RWPE2 (cell line): ENCODE data around the gene SIX2.

ENCODE experiments used
- ATAC-seq: fragments of 200-7000 bp; cut with Tn5 transposase; 3 replicates; pipeline ENCODE4 v1.9.1; 2021; ENCODE audit warnings: low read depth
- DNase-seq: peaks from one replicate; pipeline ENCODE4 v3.0.0-alpha.2; 2020; ENCODE audit warnings: low spot score
- H3K27ac ChIP-seq: fragments of 450-650 bp; 2 replicates; pipeline ENCODE4 v1.5.1; 2017; ENCODE audit warnings: mild to moderate bottlenecking; ENCODE audit not compliant: poor library complexity, severe bottlenecking
- H3K27me3 ChIP-seq: fragments of 250-450 bp; sonication (Bioruptor Pico); 2 replicates; pipeline ENCODE4 v1.5.1; 2021; ENCODE audit warnings: mild to moderate bottlenecking, moderate library complexity; ENCODE audit not compliant: insufficient read depth, poor library complexity, severe bottlenecking
- H3K36me3 ChIP-seq: fragments of 250-450 bp; sonication (Bioruptor Pico); 2 replicates; pipeline ENCODE4 v1.5.1; 2020; ENCODE audit warnings: low read depth, mild to moderate bottlenecking, moderate library complexity
- H3K4me1 ChIP-seq: fragments of 250-450 bp; sonication (Bioruptor Pico); 2 replicates; pipeline ENCODE4 v1.5.1; 2021; ENCODE audit warnings: mild to moderate bottlenecking, moderate library complexity; ENCODE audit not compliant: insufficient read depth, poor library complexity, severe bottlenecking
- H3K4me3 ChIP-seq: fragments of 250-450 bp; sonication (Bioruptor Pico); 2 replicates; pipeline ENCODE4 v1.5.1; 2021; ENCODE audit warnings: mild to moderate bottlenecking, moderate library complexity; ENCODE audit not compliant: severe bottlenecking
- H3K9me3 ChIP-seq: fragments of 250-450 bp; sonication (Bioruptor Pico); 2 replicates; pipeline ENCODE4 v1.5.1; 2021; ENCODE audit warnings: mild to moderate bottlenecking, moderate library complexity; ENCODE audit not compliant: severe bottlenecking
- TF ChIP-seq, protein P1 (sequence below): fragments of 450-650 bp; IDR thresholded peaks from one replicate; pipeline ENCODE4 v1.5.1; 2017; ENCODE audit warnings: mild to moderate bottlenecking, moderate library complexity; ENCODE audit not compliant: poor library complexity, severe bottlenecking

SIX2 gene

DNA sequence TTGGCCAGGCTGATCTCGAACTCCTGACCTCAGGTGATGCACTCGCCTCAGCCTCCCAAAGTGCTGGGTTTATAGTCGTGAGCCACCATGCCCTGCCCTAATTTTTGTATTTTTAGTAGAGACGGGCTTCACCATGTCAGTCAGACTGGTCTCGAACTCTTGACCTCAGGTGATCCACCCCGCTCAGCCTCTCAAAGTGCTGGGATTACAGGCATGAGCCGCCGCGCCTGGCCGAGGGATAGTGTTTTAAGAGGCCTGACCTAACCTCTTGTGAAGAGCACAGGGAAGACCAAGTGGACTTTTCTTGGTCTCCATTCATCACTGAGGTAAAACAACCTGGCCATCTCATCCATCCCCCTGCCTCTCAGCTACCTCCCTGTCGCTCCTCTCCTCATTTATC lies 29.7 kb downstream of the SIX2 start:
- TF ChIP-seq, protein P1, sequence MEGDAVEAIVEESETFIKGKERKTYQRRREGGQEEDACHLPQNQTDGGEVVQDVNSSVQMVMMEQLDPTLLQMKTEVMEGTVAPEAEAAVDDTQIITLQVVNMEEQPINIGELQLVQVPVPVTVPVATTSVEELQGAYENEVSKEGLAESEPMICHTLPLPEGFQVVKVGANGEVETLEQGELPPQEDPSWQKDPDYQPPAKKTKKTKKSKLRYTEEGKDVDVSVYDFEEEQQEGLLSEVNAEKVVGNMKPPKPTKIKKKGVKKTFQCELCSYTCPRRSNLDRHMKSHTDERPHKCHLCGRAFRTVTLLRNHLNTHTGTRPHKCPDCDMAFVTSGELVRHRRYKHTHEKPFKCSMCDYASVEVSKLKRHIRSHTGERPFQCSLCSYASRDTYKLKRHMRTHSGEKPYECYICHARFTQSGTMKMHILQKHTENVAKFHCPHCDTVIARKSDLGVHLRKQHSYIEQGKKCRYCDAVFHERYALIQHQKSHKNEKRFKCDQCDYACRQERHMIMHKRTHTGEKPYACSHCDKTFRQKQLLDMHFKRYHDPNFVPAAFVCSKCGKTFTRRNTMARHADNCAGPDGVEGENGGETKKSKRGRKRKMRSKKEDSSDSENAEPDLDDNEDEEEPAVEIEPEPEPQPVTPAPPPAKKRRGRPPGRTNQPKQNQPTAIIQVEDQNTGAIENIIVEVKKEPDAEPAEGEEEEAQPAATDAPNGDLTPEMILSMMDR, result no peak
- H3K9me3 ChIP-seq, result no peaks in the 10 kb centered on the region
- H3K4me3 ChIP-seq, result no peak overlapping the region
- H3K27me3 ChIP-seq, result no peaks in the 10 kb centered on the region
- no peak overlapping the region for H3K27ac ChIP-seq
- ATAC-seq (no peak), DNase-seq (no peak)
- H3K4me1 ChIP-seq, result no peaks in the 10 kb centered on the region
- H3K36me3 ChIP-seq, result no peaks in the 10 kb centered on the region

DNA sequence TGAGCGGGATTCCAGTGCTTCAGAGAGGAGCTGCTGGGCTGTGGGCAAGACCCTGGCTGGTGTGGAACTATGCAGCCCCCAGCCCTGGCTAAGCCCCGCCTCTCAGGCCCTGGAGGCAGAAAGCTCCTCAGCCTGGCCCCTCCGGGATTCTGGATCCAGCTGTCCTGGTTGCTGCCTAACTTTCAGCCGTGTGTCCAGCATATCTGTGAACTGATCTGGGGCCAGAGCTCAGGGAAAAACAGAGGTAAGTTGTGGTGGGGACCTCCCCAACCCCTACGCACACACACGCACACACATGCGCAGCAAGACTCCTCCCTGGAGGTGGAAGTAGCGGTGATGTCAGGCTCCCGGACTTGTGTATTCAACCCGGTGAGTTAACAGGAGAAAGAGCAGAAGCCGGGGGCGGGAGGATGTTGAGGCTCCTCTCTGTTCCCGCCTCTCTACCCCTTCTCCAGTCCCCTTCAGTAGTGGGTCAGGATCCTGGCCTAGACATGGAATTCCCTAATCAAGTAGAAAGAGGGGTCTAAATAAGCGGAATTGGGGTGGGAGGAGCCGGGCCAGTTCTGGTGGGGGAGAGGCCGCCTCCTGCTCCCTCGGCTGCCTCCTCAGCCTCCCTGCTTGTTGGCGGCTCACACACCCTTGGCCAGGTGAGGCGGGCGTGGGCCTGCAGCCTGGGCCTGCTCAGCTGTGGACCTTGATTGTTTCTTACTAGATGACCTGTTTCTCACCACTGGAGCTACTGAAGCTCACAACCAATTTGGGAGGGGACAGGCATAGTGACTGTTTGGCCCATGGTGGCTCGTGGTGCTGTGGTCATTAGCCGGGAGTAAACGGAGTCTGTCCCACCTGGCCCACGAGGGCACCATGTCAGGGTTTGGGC lies 33.4 kb downstream of the SIX2 start:
- no peaks in the 10 kb centered on the region for H3K4me1 ChIP-seq
- no peaks in the 10 kb centered on the region for H3K36me3 ChIP-seq
- H3K9me3 ChIP-seq, result no peaks in the 10 kb centered on the region
- H3K27ac ChIP-seq, result no peak overlapping the region
- DNase-seq, result no peak
- no peak overlapping the region for H3K4me3 ChIP-seq
- no peak for ATAC-seq
- no peaks in the 10 kb centered on the region for H3K27me3 ChIP-seq
- TF ChIP-seq, protein P1, result no peak

DNA sequence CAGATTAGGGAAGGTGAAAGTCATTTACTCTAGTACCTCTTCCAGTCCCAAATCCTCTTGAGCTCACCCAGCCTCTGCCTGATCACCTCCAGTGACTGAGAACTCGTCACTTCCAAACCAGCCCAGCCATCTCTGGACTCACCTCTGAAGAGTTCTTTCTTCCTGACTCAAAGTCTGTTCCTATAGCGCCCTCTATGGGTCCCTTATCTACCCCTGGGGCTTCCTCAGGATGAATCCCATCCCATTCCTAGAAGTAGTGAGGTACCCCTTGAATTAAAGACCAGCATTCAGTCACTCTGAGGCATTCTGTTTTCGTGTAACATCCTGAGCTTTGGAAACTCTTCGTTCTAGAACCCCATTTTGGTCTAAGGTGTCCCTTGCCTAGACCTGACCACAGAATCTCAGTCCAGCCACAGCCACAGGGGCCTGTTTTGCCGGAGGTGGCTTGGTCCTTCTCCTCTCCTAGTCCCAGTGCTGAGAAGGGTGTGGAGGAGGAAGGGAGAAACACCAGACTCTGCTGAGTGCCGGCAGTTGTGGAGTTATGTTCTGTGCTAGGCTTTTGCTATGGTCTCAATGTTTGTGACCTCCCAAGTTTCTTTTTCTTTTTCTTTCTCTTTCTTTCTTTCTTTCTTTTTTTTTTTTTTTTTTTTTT lies 35.1 kb downstream of the SIX2 start:
- Histone ChIP-seq H3K9me3 (no peaks in the 10 kb centered on the region), H3K4me3 (no peak overlapping the region), H3K36me3 (no peaks in the 10 kb centered on the region), H3K4me1 (no peaks in the 10 kb centered on the region), H3K27me3 (no peaks in the 10 kb centered on the region), H3K27ac (no peak overlapping the region)
- TF ChIP-seq, protein P1, result peak; percentile 53
- peak; percentile 55; the same call in 2 of the 3 replicates for ATAC-seq
- no peak for DNase-seq

DNA sequence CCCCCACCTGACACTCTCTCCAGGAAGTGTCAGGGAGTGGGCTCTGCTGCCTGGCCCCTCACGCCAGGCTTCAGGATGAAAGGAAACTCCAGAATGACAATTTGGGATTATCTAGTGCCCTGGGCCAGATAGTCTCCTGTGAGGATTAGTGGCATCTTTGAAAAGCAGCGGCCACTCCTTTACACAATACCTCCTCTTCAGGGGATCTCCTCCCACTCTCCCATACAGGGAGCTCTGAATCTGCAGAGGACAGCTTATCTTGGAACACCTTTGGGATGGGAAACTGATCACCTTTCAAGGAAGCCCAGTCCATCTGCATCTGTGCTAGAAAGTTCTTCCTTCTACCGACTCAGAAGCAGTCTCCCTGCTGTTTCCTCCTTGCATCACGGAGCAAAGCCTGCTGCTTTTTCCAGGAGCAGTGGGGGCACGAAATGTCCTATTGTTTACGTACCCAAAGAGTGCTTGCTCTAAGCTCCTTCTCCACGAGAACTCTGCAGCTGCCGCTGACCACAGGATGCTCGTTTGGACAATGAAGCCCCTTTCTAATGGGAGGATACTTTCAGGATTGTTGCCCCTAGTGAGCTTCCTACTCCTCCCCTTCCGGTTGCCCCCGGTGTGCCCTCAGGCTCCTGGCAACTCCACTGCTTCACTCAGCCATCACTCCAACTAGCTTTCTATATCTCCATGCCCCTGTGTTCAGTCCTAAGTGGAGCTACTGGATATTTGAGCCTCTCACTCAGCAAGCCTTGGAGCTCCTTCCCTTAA lies 36.3 kb downstream of the SIX2 start:
- no peak for DNase-seq
- Histone ChIP-seq H3K27me3 (no peaks in the 10 kb centered on the region), H3K4me1 (no peaks in the 10 kb centered on the region), H3K4me3 (no peak overlapping the region), H3K27ac (no peak overlapping the region), H3K9me3 (no peaks in the 10 kb centered on the region), H3K36me3 (no peaks in the 10 kb centered on the region)
- TF ChIP-seq, protein P1, result no peak
- ATAC-seq, result no peak
